NCI-H748 treated with DMSO at 0.1 percent for 48 hours (cell line): Measurements from ENCODE around the gene CNIH2.
"Not testable (repeated sequence)": the region's sequence is repeated elsewhere in the genome, so short reads cannot be mapped to it uniquely, and the experiment has no call there.

Experiments used
- DNase-seq: peaks from one replicate; lab custom pipeline; 2025; lab: John Stamatoyannopoulos, UW

The CNIH2 gene

DNA sequence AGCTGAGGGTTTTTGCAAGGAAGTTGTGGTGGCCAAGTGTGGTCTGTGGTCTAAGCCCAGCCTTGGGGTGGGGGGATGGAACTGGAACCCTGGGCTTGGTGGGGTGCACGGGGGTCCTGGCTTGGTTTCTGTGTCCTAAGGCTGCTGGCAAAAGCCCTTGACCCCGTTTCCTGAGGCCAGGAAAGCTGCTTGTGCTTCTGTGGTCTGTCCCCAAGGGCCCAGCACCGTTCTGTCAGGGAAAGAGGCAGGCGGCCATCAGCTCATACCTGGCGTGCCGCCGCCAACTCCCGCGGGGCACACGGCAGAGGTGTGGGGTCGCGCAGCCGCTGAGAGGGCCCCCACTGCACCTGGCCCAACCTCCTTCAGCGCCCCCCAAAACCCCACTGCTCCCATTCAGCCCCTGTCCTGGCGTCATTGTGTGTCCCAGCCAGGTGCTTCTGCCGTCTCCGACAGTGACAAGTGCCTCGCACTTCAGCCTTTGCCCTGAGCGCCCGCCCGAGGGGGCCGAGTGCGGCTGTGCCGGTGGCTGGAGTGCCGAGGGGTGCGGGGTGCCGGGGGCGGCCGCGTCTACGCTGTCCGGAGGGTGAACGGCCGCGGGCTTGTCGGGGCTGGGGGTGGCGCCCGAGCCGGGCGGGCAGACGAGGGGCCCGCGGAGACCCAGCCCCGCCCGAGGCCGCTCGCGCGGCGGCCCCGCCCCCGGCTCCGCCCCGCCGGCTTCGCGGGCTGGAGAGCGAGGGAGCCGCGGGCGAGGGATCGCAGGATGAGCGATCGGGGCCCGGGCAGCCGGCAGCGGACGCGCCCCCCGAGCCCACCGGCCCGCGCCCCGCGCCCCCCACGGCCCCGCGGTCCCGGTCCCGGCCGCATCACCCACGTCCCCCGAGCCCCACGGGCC lies at the start of gene CNIH2:
CNIH2 (plus strand) TSS at position 705 of the 892 bp plus-strand sequence. CDS start 282 bp downstream, outside the sequence.
- no peak for DNase-seq

DNA sequence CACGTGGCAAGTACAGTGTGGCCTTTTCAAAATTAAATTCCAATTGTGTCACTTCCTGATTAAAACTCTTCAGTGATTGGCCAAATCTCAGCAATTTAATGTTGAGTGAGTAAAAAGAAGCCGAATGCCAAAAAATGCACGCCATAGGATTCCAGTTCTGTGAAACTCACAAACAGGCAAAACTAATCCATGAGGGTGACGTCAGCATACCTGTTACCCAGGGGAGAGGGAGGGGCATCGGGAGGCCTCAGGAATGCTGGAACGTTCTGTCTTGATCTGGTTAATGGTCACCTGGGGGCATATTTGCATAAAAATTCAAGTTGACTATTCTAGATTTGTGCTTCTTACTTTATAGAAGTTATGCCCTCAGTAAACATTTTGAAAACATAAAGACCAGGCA lies 49.5 kb upstream of the CNIH2 start:
- DNase-seq, result no peak

DNA sequence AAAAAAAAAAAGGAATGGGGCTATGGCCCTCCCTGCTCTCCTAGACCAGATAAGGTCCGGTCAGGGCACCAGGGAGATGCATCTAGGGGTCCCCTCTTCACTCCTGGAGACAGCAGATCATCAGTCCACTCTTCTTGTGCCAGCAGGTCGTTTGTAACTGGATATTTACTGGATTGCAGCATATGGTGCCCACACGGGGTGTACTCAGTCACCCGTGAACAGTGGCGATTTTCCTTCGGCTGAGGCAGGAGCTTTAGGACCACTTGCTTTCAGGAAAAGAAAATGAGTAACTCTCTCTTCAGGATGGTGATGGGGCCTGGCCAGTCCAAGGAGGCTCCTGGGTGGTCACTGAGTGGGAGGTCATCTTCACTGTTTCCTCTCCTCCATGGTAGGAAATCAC lies 47.8 kb upstream of the CNIH2 start:
- DNase-seq, result no peak

DNA sequence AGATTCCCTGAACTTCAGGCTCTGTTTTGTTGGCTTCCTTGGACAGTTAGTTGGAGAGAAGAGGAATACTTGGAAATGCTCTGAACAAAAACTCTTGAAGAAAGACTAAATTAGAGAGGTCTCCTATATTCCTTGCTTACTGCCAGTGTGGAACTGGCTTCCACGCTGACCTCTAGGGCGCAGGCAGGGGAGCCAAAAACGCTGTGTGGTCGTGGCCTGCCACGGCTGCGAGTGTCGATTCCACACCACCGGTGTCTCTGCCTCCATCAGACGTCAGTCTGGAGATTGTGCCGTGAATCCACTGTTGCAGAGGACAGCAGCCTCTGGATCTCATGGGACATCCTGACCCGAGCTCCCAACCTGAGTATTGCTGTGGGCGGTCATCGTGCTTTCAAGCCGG lies 47.0 kb upstream of the CNIH2 start:
- DNase-seq, result no peak

DNA sequence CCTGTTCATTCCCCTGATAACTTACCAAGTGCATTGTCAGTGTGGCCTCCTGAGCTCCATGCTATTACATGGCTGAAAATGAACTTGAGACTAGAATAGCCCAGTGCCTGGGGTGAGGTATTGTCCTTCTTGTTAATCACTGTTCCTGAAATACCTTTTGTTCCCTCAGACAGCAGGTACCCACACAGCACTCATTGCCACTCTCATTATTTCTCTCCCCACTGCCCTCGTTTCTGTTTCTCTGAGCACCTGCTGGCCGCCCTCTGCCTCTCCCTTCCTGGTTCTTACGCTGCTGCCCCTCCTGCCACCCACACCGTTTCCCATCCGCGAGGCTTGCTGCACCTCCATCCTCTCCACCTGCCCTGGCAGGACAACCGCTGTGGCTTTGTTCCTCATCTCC lies 46.4 kb upstream of the CNIH2 start:
- DNase-seq, result peak; percentile 12

DNA sequence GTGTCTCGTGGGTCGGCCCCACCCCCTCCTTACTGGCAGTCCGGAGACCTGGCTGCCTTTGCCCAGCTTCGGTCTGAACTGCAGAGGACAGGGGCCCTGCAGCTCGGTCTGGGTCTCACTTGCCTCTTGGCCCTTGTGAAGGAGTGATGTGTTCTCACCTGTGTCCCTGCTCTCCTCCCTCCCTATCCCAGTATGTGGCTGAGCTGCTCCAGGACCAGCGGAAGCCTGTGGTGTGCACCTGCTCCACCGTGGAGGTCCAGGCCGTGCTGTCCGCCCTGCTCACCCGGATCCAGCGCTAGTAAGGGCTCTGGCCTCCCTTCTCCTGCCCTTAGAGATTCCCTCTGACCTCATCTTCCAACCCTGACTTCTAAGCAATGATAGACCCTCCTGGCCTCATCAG lies 45.2 kb upstream of the CNIH2 start:
- no peak for DNase-seq

DNA sequence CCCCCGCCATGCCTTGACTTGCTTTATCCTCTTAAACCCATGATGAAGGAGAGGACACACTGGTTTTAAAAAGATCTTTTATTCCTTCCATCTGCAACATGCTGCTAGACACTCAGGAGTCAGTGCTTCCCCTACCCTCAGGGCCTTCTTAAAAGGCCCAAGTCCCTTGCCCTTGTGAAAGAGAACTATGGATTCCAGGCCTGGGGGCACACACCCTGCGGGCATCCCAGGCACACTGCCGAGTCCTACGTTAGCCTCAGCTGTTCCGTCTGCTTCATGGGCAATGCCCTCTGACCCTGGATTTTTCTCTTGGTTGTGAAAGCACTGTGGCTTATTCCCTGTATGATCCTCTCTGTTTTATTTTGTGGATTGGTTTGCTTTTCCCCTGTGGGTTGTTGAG lies 44.7 kb upstream of the CNIH2 start:
- no peak for DNase-seq

DNA sequence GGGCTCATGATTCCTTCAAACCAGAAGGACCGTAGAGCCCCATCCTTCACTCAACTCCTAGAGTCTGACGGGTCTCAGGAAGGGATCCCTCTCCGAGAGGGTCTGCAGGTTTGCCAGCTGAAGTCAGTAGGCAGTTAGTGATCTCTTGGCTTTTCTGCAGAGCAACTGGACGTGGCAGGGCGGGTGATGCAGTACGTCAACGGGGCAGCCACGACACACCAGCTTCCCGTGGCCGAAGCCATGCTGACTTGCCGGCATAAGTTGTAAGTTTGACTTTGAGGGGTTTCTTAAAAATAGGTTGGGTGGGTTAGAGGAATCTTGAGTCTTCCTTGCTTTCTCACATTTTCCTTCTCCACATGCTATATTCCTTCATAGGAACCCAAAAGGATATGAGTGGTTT lies 42.8 kb upstream of the CNIH2 start:
- no peak for DNase-seq

DNA sequence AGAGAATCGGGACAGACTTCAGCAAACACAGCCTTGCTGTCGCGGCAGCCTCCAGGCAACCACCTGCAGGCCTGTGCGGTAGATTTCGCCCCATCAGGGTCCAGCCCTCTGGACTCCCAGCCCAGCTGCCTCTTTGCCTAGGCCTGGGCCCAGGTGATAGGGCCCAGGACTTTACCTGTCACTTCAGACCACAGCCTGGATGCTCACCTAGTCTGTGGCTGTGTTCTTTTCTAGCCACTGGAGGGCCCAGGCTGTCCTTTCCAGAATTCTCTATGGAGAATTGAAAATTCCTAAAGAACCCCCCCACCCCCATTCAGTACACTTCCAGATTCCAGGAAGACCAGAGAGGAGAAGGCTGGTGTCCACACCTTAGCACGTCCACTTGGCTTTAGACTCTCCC lies 40.1 kb upstream of the CNIH2 start:
- DNase-seq, result no peak

DNA sequence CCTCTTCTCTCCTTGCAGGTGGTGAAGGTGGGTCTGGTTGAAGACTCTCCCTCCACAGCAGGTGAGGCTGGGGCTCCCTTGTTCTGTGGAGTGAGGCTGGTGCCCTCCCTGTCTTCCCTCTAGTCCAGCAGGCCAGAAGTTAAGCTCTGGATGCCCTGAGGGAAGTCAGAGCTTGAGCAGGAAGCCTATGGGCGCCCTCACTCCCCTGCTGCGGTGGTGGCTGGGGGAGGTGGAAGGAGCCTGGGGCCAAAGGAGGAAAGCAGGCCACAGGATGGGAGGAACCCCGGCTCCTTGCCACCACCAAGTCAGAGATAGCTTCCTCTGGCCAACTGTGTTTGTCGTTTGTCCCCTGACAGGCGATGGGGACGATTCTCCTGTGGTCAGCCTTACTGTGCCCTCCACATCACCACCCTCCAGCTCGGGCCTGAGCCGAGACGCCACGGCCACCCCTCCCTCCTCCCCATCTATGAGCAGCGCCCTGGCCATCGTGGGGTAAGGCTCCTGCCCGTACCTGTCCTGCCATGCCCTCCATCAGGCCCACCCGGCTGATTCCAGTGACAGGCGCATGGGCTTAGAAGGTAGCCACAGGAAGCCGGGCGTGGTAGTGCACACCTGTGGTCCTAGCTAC lies 39.1 kb upstream of the CNIH2 start:
- no peak for DNase-seq

DNA sequence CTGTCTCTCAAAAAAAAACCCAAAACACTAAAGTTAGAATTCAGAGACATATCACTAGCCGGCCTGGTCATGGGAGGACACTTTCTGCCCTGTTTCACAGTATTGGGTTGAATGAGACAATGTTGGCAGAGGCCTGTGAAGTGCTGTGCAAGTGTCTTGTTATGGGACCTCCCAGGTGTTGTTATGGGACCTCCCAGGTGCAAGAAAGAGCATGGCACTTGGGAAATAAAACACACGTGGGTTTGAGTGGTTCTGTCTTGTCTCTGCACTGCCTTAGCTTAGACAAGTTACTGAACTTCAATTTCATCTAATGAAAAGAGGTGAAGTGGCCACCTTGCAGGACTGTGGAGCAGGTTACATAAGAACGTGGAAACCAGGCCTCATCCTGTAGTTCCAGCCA lies 38.5 kb upstream of the CNIH2 start:
- no peak for DNase-seq

DNA sequence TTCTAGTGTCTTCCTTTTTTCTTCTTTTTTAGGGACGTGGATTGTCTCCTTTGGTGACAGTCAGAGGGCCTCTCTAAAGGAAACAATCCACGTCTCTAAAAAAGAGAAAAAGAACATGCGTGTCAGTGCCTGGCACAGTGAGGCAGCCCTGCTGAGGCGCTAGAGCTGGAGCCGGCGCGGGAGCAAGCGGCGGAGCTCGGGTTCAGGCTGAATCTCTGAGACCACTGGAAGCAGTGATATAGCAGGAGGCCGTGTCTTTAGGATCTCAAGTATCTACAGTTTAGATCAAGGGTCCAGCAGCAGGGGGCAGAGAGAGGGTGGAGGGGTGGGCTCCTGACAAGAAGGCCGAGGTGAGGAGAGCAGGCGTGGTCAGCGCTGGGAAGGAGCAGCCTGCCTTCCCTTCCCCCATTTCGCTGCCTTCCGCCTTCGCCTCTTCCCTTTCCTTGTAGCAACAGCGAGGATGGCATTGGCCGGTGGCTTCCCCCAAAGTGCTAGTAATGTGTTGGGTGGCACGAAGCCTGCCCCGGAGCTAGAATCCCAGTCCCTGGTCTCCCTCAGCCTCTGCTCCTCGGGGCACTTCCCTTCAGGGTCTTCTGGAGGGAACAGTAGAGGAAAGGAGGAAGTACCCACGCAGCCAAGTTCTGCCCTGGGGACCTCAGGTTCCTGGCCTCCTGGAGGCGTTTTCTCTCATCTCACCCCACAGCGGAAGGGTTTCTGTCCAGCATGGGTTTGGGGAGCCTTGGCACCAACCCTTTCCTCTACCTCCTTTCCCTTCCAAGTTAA lies 37.8 kb upstream of the CNIH2 start:
- no peak for DNase-seq

DNA sequence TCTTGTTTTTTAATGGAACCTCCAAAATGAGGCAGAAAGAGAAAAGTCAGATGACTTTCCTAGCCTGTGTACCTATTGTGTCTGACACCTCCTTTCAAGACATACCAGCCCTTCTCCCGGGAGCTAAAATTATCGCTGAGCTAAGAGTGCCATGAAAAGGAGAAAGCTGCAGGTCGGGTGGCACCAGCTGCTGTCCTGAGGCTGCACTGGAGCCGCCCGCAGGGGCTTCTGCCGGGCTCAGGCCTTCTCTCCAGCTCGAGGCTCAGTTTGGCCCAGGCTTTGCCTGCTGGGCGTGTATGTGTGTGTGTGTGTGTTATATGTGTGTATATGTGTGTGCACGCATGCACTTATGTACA lies 37.2 kb upstream of the CNIH2 start:
- no peak for DNase-seq

DNA sequence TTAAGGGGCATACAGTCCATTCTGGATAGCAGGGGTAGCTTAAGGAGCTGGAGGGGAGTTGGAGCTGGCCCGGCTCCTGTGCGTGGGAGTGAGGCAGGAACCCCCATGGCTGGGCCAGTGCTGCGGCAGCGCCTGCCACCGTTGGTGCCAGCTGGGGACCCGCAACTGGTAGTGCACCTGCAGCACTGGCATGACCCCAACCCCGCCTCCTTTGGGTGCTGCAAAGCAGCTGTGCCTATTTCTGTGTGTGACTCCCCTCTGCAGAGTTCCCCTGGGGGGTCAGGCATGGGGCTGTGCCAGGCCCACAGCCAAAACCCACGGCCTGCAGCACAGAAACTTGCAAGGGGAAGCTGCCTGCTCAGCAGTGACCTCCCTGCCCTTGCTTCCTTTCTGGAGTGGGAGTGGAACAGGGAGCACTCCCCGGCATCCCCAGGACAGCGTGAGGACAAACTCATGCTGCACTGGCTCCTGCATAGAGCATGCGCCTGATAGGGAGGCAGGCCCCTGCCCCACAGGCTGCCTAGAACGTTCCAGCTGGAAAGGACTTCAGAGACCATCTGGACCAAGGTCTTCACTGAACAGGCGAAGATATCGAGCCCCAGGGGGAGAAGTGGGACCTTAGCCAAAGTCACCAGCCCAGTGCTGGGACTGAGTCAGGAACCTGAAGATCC lies 35.7 kb upstream of the CNIH2 start:
- no peak for DNase-seq

DNA sequence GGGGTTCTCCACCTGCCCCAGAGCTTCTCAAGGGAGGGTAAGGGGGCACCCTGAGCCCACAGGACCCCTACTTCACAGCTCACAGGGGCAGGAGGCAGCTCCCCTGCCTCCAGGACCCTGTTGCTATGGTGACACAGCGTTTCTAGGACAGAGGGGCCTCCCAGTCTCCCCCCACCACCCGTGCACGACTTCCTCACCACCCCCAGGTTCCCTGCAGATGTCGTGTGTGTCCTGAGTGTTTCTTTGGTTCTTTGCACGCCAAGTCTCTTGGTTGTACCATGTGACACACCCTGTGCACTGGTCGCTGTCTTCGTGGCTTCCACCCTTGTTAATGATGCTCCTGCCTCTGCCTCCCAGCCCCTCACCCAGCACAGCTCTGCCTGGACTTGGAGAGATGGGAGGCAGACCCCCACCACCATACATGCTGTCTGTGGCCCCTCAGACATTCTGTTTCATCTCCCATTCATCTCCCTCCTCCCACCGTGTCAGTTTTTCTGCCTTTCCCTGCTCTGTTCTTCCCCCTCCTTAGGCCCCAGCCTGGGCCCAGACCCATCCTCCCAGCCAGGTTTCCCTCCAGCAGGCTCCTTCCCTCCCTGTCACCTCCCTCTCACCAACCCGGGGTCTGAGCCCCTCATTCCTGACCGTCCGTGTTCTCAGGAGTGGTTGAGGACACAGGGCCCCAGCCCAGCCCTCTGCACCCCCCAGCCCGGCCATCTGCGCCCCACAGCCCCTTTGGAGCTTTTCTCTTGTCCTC lies 34.0 kb upstream of the CNIH2 start:
- DNase-seq, result no peak

DNA sequence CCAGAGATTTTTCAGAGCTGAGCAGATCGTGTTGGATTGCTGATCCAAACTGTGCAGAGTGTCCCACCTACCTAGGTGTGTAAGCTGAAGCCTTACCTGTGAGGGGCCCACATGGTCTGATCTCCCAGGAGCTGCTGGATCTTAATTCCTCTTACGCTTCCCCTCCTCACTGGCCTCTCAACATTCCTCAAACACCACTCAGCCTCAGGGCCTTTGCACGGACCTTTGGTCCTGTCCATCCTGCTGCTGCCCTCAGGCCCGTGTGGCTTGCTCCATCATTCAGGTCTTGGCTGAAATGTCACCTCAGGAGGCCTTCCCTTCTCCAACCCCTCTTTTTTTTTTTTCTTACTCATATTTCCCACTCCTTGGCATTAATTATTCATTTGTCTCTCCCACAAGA lies 30.7 kb upstream of the CNIH2 start:
- DNase-seq, result no peak

DNA sequence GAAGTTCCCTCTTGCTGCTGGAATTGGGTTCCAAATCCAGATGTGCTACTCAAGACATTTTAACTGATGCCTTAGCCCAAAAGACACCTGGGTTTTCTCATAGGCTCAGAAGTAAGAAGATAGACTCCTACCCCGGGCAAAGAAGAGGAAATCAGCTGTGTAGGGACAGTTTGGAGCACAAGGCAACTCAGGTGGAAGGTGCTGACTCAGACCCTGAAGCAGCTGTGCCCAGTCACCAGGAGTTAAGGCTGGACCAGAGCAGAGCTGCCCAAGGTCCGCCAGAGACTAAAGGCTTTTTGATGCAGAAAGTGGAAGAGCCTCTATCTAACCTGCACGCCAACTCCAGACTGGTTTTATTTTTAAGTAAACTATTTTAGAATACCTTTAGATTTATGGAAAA lies 30.2 kb upstream of the CNIH2 start:
- no peak for DNase-seq

DNA sequence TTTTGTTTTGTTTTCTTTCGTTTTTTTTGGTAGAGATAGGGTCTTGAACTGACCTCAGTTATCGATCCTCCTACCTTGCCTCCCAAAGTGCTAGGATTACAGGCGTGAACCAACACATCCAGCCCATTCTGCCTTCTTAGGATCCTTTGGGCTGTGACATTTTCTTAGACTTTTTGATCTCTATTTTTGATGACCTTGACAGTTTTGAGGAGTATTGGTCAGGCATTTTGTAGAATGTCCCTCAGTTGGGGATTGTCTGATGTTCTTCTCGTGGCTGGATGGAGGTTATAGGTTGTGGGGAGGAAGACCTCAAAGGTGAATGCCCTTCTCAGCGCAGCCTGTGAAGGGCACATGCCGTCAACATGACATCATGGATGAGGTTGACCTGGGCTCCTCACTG lies 29.1 kb upstream of the CNIH2 start:
- no peak for DNase-seq

DNA sequence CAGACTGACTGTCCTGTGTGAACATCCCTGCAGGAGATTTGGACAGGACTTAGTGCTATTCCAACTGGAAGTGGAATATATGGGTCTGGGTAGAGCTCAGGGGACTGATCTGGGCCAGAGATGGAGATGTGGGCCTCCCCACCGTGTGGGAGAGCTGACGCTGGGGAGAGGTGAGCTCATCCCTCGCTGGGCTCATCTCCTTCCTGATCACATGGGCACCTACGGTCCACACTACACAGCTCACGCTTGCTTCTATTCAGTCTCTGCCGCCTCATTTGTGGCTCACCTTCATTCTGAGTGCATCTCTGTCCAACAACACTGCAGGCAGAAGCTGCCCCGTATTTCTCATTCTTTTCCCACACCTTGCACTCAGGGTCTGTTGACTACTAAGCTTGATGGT lies 26.2 kb upstream of the CNIH2 start:
- DNase-seq, result no peak

DNA sequence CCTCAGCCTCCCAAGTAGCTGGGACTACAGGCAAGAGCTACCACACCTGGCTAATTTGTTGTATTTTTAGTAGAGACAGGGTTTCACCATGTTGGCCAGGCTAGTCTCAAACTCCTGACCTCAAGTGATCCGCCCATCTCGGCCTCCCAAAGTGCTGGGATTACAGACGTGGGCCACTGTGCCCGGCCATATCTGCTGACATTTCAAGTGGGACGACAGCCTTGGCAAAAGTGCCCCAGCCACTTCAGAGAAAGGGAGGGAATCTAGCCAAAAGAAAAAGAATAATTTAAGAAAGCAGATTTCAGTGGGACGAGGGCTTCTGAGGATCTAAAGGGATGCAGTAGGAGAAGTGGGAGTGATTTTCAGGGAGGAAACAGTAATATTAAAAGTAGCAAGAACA lies 24.9 kb upstream of the CNIH2 start:
- DNase-seq, result not testable (repeated sequence)

DNA sequence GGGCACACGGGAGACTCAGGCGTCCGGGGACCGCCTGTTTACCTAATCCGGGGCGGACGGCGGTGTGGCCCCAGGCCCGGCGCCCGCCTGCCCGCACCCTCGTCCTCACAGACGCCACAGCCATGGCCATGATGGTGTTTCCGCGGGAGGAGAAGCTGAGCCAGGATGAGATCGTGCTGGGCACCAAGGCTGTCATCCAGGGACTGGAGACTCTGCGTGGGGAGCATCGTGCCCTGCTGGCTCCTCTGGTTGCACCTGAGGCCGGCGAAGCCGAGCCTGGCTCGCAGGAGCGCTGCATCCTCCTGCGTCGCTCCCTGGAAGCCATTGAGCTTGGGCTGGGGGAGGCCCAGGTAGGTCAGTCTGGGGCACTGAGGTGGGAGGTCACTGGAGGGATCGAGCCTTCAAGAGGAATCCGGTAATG lies 19.5 kb upstream of the CNIH2 start:
- no peak for DNase-seq

DNA sequence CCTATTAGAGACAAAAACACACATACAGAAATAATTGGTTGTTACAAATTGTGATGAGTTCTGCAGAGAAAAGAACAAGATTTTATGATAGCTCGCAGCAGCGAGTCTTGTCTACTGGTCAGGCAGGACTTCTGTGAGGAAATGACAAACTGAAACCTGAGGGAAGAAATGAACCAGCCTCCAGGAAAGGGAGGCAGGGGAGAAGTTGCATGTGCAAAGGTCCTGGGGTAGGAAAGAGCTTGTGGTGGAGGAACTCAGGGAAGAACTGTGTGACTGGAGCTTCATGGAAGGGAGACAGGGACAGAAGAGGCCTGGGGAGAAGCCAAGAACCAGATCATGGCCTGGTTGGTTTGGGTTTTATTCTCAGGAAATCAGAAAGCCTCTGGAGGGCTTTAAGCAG lies 18.8 kb upstream of the CNIH2 start:
- DNase-seq, result no peak
